RCC 7860 (cell line): ENCODE data around the gene KTN1.

Experiments used
- DNase-seq: peaks from one replicate; pipeline ENCODE4 v3.0.0-alpha.2; 2015; ENCODE audit warnings: low spot score
- FAIRE-seq: peaks from 2 replicates; lab custom pipeline; 2012; peaks lifted over from hg19 to GRCh38; lab: Jason Lieb, UNC

The KTN1 gene

DNA sequence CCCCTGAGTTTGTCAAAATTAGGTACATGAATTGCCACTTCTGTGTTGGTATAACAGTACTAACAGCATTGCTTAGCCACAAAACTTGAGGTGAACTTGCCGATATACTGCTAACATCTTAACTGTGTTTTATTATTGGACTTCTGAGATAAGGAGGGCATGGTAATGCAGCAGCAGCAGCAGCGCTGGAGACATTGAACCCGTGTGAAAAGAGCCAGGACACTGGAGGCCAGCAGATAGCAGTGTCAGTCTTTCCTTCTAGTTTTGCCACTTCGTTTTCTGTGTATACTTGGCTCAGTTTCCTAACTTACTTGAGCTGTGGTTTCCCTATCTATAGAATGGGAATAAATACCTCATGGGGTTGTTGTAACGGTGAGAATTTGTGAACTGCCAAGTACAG, 82.7 kb downstream of the KTN1 start:
- FAIRE-seq (no peak), DNase-seq (no peak)

DNA sequence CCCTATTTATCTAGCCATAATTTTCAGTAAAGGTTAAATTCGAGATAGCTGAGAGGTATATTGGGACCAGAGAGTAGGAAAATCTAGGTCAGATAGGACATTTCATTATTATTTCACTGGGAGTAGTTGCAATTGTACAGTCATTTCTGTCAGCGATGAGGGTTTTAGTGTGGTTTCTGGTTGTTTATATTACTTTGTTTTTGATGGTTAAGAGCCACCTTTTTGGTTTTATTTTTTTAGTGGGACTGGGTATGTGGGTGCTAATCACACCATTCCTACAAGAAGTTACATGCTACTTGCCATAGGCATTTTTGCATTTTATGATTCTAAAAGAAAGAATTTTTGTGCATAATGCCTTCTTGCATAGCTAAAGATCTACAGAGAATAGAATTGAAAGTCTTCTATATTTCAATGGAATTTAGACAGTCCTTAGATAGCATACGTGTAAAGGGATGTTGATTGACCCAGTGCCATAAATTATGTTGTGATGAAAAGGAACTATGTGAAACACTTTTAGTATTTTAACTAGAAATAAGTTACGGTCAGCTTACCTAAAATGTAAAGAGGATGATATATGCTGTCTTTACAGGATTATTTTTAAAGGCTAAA, 85.2 kb downstream of the KTN1 start:
- DNase-seq (no peak), FAIRE-seq (no peak)

DNA sequence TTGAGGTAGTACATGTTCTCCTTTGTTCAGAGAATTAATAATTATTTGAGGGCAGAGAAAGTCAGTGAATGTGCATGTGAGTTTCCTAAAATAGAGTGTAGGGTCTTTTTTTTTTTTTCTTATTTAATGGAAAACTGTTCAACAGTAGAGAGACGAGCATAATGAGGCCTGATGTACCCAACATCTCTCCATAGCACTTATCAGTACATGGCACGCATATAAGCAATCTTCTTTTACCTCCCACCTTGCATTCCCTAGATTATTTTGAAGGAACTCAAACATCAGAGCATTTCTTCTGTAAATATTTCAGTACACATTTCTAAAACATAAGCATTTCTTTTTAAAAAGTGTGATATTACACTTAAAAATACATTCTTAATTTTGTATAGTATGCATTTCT, 87.8 kb downstream of the KTN1 start:
- FAIRE-seq (no peak), DNase-seq (no peak)

DNA sequence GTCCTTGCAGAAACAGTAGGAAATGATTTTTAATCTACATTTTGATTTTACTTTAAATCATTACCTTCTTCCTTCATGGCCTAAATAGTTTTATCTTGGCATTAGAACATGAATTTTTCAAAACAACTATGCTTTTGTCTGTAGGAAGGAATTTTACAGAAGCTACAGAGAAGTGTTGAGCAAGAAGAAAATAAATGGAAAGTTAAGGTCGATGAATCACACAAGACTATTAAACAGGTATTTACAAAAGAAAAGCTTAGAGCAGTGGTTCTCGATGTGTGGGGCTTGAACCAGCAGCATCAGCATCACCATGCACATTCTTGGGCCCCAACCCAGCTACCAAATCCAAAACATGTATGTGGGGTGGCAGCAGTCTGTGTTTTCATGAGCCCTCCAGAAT, 91.6 kb downstream of the KTN1 start:
- FAIRE-seq (no peak), DNase-seq (no peak)

DNA sequence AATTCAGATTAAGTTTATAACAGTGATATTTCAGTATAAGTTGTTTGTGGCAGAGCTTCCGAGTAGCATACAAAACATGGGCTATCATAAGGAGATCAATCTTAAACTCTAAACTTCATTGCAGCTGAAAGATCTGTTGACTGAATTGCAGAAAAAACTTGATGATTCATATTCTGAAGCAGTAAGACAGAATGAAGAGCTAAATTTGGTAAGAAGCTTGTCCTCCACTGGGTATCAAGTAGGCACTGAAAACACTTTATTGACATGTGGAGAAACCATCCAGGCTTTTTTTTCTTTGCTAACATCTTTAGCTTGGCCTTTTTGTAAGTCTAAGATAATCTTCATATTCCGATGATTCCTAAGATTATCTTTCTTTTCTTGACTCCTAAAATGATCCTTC, 93.0 kb downstream of the KTN1 start:
- FAIRE-seq (no peak), DNase-seq (no peak)

DNA sequence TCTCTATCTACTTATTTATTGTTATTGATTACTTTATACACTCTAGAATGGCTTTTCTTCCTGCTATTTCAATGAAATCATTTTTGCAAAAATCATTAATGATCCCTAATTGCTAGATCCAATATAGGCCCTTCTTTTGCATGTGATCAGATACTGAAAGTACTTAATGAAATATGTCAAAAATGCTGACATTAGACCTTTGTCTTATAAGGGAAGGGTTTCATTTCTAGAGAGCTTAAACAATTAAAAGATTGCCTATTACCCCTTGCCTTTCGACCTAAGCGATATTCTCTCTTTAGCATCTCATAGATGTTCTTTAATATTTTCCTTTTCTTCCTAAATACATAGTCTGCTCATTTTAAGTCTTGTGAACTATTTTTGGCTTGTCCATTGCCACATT, 101.1 kb downstream of the KTN1 start:
- DNase-seq (no peak), FAIRE-seq (no peak)

DNA sequence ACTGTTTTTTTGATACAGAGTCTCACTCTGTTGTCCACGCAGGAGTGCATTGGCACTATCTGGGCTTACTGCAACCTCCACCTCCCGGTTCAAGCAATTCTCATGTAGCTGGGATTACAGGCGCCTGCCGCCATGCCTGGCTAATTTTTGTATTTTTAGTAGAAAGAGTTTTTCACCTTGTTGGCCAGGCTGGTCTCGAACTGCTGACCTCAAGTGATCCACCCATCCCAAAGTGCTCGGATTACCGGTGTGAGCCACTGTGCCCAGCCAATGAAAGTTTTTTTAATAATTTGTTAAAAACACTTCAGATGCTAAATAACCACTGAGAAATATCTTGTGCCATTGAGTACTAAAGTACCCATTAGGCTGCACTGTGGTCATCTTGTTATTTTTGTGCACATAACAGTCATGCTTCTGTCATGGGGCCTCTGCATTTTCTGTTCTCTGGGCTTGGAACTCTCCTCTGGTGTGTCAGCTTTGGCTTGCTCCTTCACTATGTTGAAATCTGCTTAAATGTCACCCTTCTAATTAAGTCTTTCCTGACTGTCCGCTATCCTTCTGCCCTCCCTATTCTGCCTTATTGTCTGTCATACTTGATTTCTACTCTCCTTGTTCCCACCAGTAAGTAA, 105.1 kb downstream of the KTN1 start:
- DNase-seq (no peak), FAIRE-seq (no peak)

DNA sequence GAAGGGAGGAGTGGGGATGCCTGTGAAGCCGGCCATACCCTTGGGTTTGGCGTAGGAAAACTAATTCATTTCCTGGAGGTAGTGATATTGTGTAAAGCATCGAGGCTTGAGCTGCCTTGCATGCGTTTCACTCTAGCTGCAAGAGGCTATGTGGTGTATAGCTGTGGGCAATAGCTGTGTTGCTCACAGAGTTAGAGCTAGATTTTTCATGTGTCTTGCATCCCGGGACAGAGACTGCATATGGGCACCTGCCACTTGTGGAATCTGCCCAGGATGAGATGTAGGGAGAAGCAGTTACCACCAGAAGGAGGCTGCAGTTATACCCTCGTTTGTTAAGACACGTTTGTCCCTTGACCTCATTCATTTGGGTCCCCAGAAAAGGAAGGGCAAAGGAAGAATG, 106.7 kb downstream of the KTN1 start:
- DNase-seq (no peak), FAIRE-seq (no peak)

DNA sequence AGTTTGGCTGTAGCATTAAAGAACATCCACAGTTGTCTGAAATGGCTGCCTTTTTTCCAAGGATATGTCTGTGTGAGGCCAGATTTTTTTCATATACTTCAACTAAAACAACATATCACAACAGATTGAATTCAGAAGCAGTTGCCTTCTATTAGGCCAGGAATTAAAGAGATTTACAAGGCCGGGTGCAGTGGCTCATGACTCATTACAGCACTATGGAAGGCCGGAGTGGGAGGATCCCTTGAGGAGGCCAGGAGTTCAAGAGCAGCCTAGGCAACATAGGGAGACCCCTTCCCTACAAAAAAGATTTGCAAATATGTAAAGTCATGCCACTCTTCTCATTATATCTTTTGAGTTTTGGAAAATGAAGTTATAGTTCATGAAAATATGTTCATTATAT, 108.6 kb downstream of the KTN1 start:
- FAIRE-seq: no peak
- DNase-seq: no peak

DNA sequence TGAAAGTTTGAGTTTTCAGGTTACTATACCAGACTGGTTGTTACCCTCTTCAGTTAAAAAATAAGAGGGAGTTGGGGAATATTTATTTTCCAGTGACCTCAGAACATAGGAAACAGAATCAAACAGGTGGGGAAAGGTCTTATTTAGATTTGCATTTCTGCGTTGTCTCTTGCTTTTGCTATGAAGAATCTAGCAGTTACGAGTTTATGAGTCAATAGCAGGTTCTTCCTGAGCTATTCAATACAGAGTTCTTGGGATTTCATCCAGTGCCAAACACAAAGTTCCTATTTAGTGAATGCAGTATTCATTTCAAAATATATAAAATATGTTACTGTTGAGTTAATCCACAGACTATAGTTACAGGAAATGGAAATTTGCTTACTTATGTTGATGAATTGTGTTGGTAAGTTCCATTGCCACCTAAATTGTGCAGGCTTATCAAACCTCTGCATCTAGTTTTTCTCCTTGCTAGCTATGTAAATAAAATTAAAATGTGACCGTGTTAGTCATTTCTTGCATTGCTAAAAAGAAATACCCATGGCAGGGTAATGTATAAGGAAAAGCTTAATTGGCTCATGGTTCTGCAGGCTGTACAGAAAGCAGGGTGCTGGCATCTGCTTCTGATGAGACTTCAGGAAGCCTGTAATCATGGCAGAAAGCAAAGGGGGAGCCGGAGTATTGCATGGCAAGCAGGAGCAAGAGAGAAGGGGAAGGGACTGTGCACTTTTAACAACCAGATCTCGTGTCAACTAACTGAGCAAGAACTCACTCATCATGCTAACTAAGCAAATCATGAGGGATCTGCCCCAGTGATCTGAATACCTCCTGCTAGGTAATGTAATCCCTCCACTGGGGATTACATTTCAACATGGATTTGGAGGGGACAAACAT, 110.2 kb downstream of the KTN1 start:
- no peak for DNase-seq
- FAIRE-seq: no peak

DNA sequence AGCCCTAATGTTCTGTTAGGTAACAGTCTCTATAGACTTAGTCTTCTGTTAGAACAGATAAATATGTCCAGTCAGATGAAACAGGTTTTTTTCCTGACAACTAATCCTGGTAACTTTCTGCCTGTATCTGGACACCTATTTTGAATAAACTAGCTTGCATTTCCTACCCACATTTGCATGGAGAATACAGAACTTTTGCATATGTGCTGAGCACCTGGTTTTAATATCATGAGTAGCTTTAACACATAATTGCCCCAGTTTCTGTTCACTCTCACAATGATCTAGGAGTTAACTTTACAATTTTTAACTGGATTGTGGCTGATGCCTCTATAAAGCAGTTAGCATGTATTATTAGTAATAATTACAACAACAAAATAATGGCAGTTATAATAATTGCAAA, 111.7 kb downstream of the KTN1 start:
- no peak for FAIRE-seq

DNA sequence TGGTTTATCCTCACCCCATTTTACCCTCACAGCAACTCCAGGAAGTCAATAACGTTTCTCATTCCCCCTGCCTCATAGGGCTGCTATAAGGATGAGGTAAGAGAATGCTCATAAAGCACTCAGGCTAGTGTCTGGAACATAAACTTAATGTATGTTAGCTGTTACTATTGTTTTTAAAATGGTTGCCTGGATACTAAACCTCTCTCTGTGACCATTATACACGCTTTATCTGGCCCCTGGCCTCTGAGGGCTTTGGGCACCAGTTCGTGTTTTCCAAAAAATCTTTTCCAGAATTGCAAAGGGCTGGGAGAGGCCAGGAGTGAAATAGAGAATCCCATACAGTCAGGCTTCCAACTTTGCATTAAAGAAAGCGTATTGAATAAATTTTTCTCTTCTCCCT, 113.9 kb downstream of the KTN1 start:
- FAIRE-seq (no peak), DNase-seq (no peak)

More for the DNA sequence above, 111.7 kb downstream of the KTN1 start:
- no peak for DNase-seq

DNA sequence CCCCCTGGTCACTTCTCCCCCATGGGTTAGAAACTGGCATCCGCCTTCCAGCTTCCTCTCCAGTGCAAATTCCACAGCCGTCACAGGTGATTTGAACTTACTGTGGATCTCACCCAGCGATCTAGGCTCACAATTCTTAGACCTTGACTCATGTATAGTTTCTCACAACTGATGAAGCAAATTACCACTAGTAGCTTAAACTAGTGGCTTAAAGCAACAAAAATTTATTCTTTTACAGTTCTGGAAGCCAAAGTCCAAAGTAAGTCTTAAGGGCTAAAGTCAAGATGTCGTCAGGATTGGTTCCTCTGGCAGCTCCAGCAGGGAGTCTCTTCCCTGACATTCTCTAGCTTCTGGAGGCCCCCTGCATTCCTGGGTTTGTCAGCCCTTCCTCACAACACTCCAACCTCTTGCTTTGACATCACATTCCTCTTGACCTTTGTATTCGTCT, 117.4 kb downstream of the KTN1 start:
- FAIRE-seq: no peak
- peak; percentile 45 for DNase-seq

DNA sequence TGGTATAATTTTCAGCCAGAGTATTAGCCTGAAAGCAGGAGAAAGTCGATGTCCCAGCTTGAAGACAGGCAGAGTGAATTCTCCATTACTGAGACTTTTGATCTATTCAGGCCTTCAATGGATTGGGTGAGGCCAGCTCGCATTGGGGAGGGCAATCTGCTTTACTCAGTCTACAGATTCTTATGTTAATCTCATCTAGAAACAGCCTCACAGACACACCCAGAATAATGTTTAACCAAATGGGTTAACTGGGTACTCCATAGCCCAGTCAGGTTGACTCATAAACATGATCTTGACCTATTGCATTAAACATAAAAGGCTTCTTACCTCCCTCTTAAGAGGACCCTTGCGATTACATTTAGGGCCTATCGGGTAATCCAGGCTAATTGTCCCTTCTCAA, 118.0 kb downstream of the KTN1 start:
- FAIRE-seq: peak; percentile 69
- DNase-seq: peak; percentile 57

DNA sequence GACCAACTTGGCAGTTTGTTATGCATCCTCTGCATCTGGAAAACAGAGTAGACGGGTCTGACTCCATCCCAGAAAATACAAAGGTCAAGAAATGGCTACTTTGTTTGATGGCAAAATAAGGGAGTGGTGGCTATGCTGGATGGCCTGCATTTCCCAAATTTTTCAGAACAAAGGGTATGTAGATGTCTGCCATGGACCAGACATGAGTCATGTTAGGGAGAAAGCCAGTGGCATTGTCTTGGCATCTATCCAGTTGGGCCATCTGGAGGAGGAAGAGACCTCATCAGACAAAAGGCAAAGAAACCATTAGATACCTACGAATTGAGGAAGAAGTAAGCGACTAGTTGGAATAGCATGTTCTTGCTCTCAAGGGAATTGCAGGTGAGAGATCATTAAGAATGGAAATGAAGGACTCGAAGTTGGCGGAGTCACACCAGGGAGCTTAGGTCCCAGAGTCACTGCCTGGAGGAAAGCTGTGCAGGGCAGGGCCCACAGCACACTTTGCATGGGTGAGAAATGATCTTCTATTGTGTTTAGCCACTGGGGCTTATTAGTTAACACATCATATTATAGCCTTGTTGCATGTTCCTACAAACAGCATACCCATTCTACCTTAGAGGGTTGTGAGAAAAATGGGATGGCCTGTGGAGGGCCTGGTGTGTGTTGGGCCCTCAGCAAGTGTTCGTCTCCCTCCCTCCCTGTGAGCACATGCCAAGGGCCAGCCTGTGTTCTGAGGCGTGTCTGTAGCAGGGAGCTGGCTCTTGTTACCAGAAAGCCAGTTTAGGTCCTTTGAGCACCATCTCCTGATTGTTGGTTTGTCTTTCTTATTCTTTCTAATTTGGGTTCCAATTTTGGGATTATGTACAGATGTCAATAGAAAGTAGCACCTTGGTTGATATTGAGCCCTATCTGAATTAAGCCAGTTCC, 119.4 kb downstream of the KTN1 start:
- FAIRE-seq: peak; percentile 48
- peak; percentile 60 for DNase-seq

DNA sequence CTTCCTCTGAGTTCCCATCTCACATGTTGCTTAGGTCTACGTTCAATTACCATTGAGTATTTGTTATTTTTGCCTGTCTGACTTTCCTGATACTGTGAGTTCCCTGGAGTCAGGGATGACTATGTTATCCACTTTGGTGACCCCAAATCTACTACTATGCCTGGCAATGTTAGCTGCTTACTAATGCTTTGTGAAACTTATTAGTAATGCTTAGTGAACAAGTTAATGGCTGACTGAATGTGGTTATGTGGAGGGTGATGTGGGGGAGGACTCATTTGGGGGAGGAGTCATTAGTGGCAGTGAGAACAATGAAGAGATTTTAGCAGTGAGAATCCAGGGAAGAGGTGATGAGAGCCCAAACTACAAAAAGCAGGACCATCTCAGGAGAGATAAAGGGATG, 121.6 kb downstream of the KTN1 start:
- peak; percentile 77 for DNase-seq
- peak; percentile 93 for FAIRE-seq

DNA sequence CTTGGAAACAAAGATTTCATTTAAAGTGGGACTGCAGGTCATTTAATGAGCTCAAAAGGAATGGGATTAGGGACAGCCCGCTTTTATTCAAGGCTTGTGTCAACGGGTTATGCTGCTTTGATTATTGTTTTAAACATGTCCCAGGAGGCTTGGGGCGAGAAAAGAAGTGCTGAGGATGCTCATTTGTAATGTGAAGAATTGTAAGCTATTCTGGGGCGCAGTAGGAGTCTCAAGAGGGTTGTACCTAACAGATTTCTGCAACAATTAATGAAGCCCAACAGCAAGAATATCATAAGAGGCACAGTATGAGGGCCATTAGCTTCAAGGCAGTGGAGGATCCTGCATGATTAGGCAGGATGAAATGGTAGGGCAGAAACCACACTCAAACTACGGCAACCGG, 122.5 kb downstream of the KTN1 start:
- no peak for DNase-seq
- no peak for FAIRE-seq

DNA sequence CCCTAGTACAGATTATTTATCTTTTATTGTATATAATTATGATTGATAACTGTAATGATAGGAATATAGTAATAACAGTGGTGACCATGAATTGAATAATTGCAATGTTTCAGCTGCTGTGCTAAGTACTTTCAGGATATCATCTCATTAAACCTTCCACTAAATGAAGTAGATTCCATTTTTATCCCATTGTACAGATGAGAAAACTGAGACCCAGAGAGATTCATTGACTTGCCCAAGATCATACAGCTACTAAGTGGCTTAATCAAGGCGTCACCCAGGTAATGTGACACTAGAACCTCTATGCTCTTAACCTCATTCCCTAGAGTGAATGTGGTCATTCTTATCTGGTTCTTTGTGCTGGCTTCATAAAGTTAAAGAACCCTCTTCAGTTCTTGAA, 124.6 kb downstream of the KTN1 start:
- FAIRE-seq: no peak
- DNase-seq: no peak

DNA sequence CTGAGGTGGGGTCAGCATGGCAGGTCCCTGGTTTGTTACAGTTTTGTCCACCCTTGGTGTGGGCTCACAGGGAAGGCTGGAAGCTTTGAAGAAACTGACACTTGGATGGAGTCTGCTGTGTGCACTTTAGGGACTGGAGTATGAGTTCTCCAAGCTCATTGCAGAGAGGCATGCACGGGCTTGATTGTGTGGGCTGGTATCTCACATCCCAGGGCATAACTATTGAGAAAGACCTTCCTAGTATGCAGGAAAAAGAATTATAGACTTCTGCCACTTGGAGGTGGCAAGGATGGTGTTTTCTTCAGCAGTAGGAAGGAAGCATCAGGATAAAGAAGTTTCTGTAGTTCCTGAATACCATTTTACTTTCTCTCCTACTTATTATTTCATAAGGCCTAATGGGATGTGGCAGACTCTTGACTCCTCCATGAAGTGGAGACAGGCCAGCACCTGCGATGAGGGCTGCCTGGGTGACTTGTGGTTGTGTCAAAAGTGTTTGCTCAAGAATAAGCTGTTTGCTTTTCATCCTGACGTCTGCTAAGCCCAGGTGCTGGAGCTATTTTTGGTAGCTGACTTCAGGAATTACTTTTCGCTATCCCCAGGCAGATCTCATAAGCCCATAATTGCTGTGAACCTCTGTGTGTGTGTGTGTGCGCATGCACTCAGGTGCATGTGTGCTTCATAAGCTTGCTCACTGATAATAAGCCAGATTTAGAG, 125.8 kb downstream of the KTN1 start:
- no peak for DNase-seq
- FAIRE-seq: no peak

DNA sequence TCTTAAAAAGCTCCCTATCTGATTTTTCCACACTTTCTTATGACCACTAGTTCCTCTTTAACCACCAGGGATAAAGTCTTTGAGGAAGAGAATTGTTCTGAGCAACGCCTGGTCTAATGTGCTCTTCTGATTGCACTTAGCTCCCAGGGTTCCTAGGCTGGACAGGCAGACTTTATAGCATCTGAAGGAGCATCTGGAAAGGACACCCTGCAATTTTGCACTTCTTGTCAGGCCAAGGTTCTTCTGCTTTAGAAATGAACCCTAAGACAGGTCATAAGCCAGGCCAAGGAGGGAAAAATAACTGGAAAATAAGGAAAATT, 126.3 kb downstream of the KTN1 start:
- FAIRE-seq (no peak), DNase-seq (no peak)
